Uterus (tissue), 4 donors: Measurements from ENCODE around the gene PPP2R2C. TPM values are rescaled to one million over a fixed set of nuclear protein-coding genes. Genes with fewer than 3 reads are reported as not detected.
A peak's percentile ranks its signal among the peaks of the same experiment; 100 is the strongest.

Experiments used
- DNase-seq, 2 donors: peaks; one replicate each; pipeline ENCODE4 v3.0.0-alpha.2; 2019 to 2020
- H3K27ac ChIP-seq, 2 donors: fragments of 200-600 bp; sonication (generic); 1 replicate in 1 of 2; 2 replicates in 1 of 2; pipeline ENCODE4 v1.5.1; 2016 to 2018
- H3K27me3 ChIP-seq, 2 donors: fragments of 200-600 bp; sonication (generic); one replicate each; pipeline ENCODE4 v1.5.1; 2018 to 2019; ENCODE audit warnings: control low read depth in 1 of 2
- H3K36me3 ChIP-seq, 2 donors: fragments of 200-600 bp; sonication (generic); one replicate each; pipeline ENCODE4 v1.5.1; 2019; ENCODE audit warnings: control low read depth in 1 of 2
- H3K4me1 ChIP-seq, 2 donors: fragments of 200-600 bp; sonication (generic); one replicate each; pipeline ENCODE4 v1.5.1; 2018 to 2019; ENCODE audit warnings: control low read depth in 1 of 2
- H3K4me3 ChIP-seq, 2 donors: fragments of 200-600 bp; sonication (generic); 1 replicate in 1 of 2; 2 replicates in 1 of 2; pipeline ENCODE4 v1.5.1; 2018 to 2019; ENCODE audit warnings: mild to moderate bottlenecking in 1 of 2
- H3K9me3 ChIP-seq, 2 donors: fragments of 200-600 bp; sonication (generic); one replicate each; pipeline ENCODE4 v1.5.1; 2019; ENCODE audit warnings: control low read depth in 1 of 2
- POLR2A ChIP-seq, 2 donors: fragments of 450-650 bp; IDR thresholded peaks; one replicate each; pipeline ENCODE4 v1.6.1; 2016; ENCODE audit warnings: antibody characterized with exemption in 2 of 2, mild to moderate bottlenecking in 1 of 2, moderate library complexity in 1 of 2
- intact Hi-C: fragments of 100-400 bp; cut with DNase I; formaldehyde crosslinking; loops from one replicate; pipeline ENCODE4 v1.15.1; 2023; ENCODE audit warnings: low total_unique reads
- total RNA-seq, 4 donors: library from RNA; depleted of rRNA in 3 of 4; stranded (reverse); fragments of >200 nt in 3 of 4; gene quantifications; one replicate each; pipeline versions ENCODE4 v1.1.0 to v1.2.4, GENCODE V29; 2014 to 2023
- TF ChIP-seq, protein P1 (sequence below), 4 experiments: fragments of 200-600 bp in 2 of 4; fragments of 450-650 bp in 2 of 4; sonication (generic) in 2 of 4; IDR thresholded peaks; one replicate each; pipeline ENCODE4 v1.5.1; 2016 to 2019; ENCODE audit warnings: antibody characterized with exemption in 4 of 4, mild to moderate bottlenecking in 2 of 4, moderate library complexity in 1 of 4
- donor health status: DM: yes; HTN: yes; CAD: no.

The PPP2R2C gene
- total RNA-seq, 4 donors from 2014 or later: 2.9 to 49.1 (median 27.3) TPM

DNA sequence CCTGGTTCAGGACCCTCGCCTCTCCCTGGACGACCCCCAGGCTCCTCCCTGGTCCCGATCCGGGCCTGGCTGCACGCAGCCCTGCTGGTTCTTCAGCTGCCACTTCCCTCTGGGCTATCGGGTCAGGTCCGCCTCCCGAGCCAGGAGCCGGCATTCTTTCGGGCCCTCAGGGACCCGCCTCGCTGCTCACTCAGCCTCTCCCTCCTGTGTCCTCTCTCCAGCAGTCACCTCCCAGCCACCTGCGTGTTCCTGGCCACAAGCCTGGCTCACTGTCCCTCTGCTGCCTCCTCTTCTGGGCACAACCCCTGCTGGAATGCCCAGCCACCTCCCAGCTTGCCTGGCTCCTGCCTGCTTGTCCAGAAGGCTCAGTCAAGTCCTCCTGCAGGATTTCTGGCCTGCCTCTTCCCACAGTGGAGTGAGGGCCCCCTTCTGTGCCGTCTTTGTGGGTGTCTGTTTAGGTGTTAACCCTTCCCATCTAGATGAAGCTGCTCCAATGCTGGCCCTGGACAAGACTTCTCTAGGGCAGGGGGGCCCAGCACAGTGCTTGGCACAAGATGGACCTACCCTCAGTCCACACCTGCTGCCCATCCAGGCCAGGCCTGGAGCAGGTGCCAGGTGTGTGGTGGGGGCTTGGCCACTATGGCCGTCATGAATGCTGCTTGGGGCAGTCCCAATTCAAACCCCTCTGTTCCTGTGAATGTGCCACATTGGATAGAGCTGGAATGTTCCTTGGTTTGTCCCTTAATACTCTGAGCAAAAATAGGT, 200.5 kb downstream of the PPP2R2C start:
- H3K4me1 ChIP-seq: peaks cover 19 to 32% of the 10 kb centered on the region in 2 donors
- TF ChIP-seq, protein P1, sequence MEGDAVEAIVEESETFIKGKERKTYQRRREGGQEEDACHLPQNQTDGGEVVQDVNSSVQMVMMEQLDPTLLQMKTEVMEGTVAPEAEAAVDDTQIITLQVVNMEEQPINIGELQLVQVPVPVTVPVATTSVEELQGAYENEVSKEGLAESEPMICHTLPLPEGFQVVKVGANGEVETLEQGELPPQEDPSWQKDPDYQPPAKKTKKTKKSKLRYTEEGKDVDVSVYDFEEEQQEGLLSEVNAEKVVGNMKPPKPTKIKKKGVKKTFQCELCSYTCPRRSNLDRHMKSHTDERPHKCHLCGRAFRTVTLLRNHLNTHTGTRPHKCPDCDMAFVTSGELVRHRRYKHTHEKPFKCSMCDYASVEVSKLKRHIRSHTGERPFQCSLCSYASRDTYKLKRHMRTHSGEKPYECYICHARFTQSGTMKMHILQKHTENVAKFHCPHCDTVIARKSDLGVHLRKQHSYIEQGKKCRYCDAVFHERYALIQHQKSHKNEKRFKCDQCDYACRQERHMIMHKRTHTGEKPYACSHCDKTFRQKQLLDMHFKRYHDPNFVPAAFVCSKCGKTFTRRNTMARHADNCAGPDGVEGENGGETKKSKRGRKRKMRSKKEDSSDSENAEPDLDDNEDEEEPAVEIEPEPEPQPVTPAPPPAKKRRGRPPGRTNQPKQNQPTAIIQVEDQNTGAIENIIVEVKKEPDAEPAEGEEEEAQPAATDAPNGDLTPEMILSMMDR (IDR thresholded peaks at IDR 0.05): no peak
- peak in 1 of 2 donors; percentile 44 for TF ChIP-seq POLR2A (IDR thresholded peaks at IDR 0.05)
- no peak for DNase-seq
- no peaks in the 10 kb centered on the region for H3K27me3 ChIP-seq
- peak overlapping the region; percentile 93 to 94 for H3K27ac ChIP-seq
- peak overlapping the region; percentile 88 to 99 for H3K4me3 ChIP-seq
- H3K36me3 ChIP-seq: no peaks in the 10 kb centered on the region
- intact Hi-C loops: no loop called here
- no peaks in the 10 kb centered on the region for H3K9me3 ChIP-seq

DNA sequence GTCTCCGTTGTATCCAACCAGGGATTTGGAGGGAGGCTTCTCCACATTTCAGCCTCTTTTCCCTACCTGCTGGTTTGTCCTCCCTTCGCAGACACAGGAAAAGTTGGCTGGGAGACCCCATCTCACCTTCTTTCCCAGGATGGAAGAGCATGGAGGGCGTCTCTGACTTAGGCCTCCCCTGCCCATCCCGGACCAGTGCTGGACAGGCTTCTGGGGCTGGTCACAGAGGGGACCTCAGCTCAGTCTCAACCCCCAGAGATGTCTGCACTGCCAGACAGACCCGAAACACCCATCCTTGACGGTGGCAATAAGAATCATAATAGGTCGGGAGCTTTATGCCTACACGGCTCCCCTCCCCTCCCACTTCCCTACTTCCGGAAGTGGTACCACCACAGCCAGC, 201.2 kb downstream of the PPP2R2C start:
- Histone ChIP-seq H3K27me3 (no peaks in the 10 kb centered on the region), H3K27ac (peak overlapping the region; percentile 93 to 94), H3K4me3 (peak overlapping the region; percentile 88 to 99), H3K36me3 (no peaks in the 10 kb centered on the region), H3K4me1 (peaks cover 19 to 26% of the 10 kb centered on the region in 2 donors), H3K9me3 (no peaks in the 10 kb centered on the region)
- TF ChIP-seq, protein P1 (IDR thresholded peaks at IDR 0.05): no peak
- TF ChIP-seq POLR2A (IDR thresholded peaks at IDR 0.05): no peak
- intact Hi-C loops: no loop called here
- DNase-seq: no peak

DNA sequence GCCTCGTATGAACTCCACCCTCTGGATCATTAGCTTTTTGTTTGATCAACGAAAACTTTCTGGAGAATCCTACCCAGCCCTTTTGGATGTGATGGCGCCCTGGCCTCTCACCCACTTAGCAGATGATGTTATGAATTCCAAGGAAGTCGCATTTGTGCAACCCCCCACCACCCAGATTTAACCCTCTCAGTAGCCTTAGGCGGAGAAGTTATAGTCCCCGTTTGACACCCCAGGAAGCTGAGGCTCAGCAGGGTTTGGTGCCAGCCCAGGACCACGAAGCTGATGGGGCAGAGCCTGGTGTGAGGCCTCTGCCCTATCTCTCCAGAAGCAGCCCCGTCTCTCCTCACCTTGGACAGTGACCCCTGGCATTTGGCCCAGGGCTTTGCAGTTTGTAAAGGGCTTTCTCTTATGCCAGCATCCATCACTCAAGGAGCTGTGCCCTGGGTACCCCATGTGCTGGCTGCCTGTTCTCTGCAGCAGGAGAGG, 201.7 kb downstream of the PPP2R2C start:
- peak overlapping the region; percentile 88 to 99 for H3K4me3 ChIP-seq
- intact Hi-C loops: no loop called here
- no peak for DNase-seq
- TF ChIP-seq, protein P1 (IDR thresholded peaks at IDR 0.05): no peak
- no peak for TF ChIP-seq POLR2A (IDR thresholded peaks at IDR 0.05)
- peaks cover 15 to 22% of the 10 kb centered on the region in 2 donors for H3K4me1 ChIP-seq
- H3K27ac ChIP-seq: peak overlapping the region; percentile 93 to 94
- H3K9me3 ChIP-seq: no peaks in the 10 kb centered on the region
- no peaks in the 10 kb centered on the region for H3K36me3 ChIP-seq
- H3K27me3 ChIP-seq: no peaks in the 10 kb centered on the region

Other genes with a start within 250 kb of the PPP2R2C start
- 100 to 1,000 TPM in 1 of 4 donors, 10 to 100 TPM in 3; 27.5 to 118 (median 51.9) TPM for gene WFS1, start 202.8 kb downstream of the PPP2R2C start, total RNA-seq
- 10 to 100 TPM; 14.8 to 30.8 (median 19.2) TPM for gene MAN2B2, start 102.6 kb upstream of the PPP2R2C start, total RNA-seq
- 100 to 1,000 TPM in 3 of 4 donors, 10 to 100 TPM in 1; 29.2 to 263 (median 174) TPM for gene MRFAP1, start 168.1 kb upstream of the PPP2R2C start, total RNA-seq
- gene S100P, start 221.3 kb upstream of the PPP2R2C start, total RNA-seq: 1 to 10 TPM in 1 of 4 donors, under 1 TPM in 1, not detected in 2; 0.26 to 1.3 TPM
- gene MRFAP1L1, start 237.3 kb upstream of the PPP2R2C start, total RNA-seq: 10 to 100 TPM; 56.9 to 99.9 (median 71.7) TPM
- gene BLOC1S4, start 243.6 kb upstream of the PPP2R2C start, total RNA-seq: 10 to 100 TPM in 2 of 4 donors, 1 to 10 TPM in 2; 8.5 to 26.6 (median 11.7) TPM